Cardiac fibroblast (primary cell): ENCODE results near the gene KRT82.

ENCODE experiments used
- DNase-seq, 2 donors: peaks; one replicate each; pipeline versions ENCODE4 v3.0.0 to v3.0.0-alpha.2; 2010; ENCODE audit warnings: low read depth in 2 of 2
- H3K4me3 ChIP-seq, 2 donors: replicated peaks in 1 of 2; 1 replicate in 1 of 2; 2 replicates in 1 of 2; pipeline ENCODE4 v1.5.1; 2011; ENCODE audit warnings: low read depth in 2 of 2, low read length in 2 of 2, mild to moderate bottlenecking in 2 of 2, moderate library complexity in 1 of 2
- CTCF ChIP-seq: IDR thresholded peaks from one replicate; pipeline ENCODE4 v1.5.1; 2011; ENCODE audit warnings: low read depth, mild to moderate bottlenecking, low read length, inconsistent platforms

KRT82 gene

GRCh38 chr12:52363111-52363679, 42.9 kb downstream of the KRT82 start:
- TF ChIP-seq CTCF, result no peak

DNA sequence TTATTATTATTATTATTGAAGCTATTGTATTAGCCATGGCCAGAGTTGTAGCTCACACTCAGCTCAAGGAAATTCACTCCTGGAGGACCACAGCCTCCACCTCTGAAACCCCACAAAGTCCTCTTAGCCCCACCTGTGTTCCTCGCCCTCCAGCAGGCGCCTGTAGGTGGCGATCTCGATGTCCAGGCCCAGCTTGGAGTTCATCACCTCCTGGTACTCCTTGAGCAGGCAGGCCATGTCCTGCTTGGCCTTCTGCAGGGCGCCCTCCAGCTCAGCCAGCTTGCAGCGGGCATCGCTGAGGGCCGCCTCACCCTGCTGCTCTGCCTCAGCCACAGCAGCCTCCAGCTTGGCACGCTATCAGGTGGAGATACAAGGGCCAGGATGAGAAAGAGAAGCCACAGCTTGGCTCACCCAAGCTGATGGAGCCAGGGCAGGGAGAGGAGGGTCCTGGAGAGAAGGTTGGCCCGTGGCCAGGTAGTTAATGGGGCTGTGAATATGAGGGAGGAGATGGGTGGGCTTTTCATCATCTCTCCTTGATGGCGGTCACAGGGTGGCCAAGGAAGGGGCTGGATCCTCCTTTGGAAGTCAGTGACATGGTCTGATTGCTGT, 43.9 kb downstream of the KRT82 start:
- no peak for DNase-seq

More at GRCh38 chr12:52363111-52363679, 42.9 kb downstream of the KRT82 start:
- no peak overlapping the region for H3K4me3 ChIP-seq
- no peak for DNase-seq

GRCh38 chr12:52361553-52361952, 44.6 kb downstream of the KRT82 start:
- TF ChIP-seq CTCF, result no peak
- H3K4me3 ChIP-seq, result no peak overlapping the region
- no peak for DNase-seq

More for the DNA sequence above, 43.9 kb downstream of the KRT82 start:
- H3K4me3 ChIP-seq, result no peak overlapping the region
- peak; percentile 28 for TF ChIP-seq CTCF

DNA sequence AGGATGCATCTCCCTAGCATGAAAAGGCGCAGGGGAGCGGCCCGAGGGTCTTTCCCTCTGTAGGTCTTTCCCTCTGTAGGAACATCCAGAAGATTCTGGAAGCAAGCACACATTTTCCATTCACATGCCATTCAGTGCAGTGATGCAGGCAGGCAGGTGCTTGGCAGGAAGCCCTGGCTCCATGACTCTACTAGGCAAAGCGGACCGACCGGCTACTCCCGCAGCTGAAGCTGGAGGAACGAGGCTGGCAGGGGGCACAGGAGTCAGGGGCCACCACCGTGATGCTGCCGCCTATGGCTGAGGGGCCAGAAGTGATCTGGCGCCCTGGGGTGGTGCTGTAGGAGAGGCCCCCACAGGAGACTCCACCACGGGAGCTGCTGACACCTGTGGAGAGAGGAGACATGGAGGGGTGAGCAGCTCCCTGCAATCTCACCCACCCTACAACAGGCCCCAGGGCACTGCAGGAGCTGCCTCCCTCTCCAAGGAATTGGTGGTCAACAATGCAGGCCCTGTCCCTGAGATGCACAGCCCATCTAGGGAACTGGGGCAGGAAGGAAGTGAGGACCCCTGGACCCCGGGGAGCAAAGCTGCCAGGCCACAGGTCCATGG, 45.4 kb downstream of the KRT82 start:
- TF ChIP-seq CTCF, result no peak
- H3K4me3 ChIP-seq, result no peak overlapping the region
- no peak for DNase-seq

- H3K4me3 ChIP-seq, result no peak overlapping the region
- no peak for TF ChIP-seq CTCF
- DNase-seq, result no peak
Measured at GRCh38 chr12:52360106-52360662, 46.0 kb downstream of the KRT82 start.

DNA sequence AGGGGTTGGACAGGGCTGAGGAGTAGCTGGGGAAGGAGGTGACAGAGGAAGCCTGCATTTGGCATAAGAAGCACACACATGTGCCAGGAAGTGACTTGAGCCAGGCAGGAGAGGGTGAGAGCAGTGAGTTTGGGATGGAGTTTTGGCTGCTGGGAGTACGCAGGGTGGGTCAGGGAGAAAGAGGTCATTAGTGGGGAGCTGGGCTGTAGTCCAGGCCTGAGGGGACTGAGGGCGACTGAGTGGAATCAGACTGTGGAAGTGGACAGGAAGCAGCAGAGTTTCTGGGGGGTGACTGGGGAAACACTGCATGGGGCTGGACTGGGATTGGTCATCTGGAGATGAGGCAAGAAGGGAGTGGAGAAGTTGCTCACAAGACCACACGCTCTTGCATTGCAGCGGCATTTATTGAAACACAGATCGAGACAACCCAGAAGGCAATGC, 46.5 kb downstream of the KRT82 start:
- DNase-seq, result peak in 1 of 2 donors; percentile 8
- no peak for TF ChIP-seq CTCF
- no peak overlapping the region for H3K4me3 ChIP-seq
